Aorta (tissue), 5 donors: ENCODE results near the gene NAGA. TPM values are rescaled to one million over a fixed set of nuclear protein-coding genes. Genes with fewer than 3 reads are reported as not detected.
A peak's percentile ranks its signal among the peaks of the same experiment; 100 is the strongest.

ENCODE experiments used
- ATAC-seq: fragments of 200-7000 bp; cut with Tn5 transposase; one replicate; pipeline ENCODE4 v1.9.1; 2022; ENCODE audit warnings: moderate library complexity; ENCODE audit not compliant: low FRiP score
- DNase-seq, 2 donors: peaks; one replicate each; pipeline ENCODE4 v3.0.0-alpha.2; 2020
- H3K27ac ChIP-seq, 2 donors: one replicate each; pipeline ENCODE4 v1.5.1; 2013; ENCODE audit warnings: low read length in 2 of 2, mild to moderate bottlenecking in 2 of 2, moderate library complexity in 2 of 2, control low read depth in 1 of 2, inconsistent platforms in 1 of 2, low read depth in 1 of 2
- H3K27me3 ChIP-seq, 2 donors: one replicate each; pipeline ENCODE4 v1.6.1; 2013; ENCODE audit warnings: control low read depth in 1 of 2, low read length in 1 of 2, mild to moderate bottlenecking in 1 of 2, moderate library complexity in 1 of 2; ENCODE audit not compliant: insufficient read depth in 2 of 2, control insufficient read depth in 1 of 2
- H3K36me3 ChIP-seq, 2 donors: one replicate each; pipeline ENCODE4 v1.6.1; 2013; ENCODE audit warnings: control low read depth in 1 of 2, low read length in 1 of 2, mild to moderate bottlenecking in 1 of 2; ENCODE audit not compliant: insufficient read depth in 2 of 2, control insufficient read depth in 1 of 2
- H3K4me1 ChIP-seq, 2 donors: one replicate each; pipeline ENCODE4 v1.6.1; 2013; ENCODE audit warnings: low read length in 2 of 2, control low read depth in 1 of 2, mild to moderate bottlenecking in 1 of 2, moderate library complexity in 1 of 2; ENCODE audit not compliant: insufficient read depth in 2 of 2, control insufficient read depth in 1 of 2
- H3K4me3 ChIP-seq, 2 donors: one replicate each; pipeline ENCODE4 v1.5.1; 2013; ENCODE audit warnings: low read length in 2 of 2, control low read depth in 1 of 2, mild to moderate bottlenecking in 1 of 2
- H3K9me3 ChIP-seq: one replicate; pipeline ENCODE4 v1.6.1; 2013; ENCODE audit warnings: mild to moderate bottlenecking, low read length; ENCODE audit not compliant: control insufficient read depth
- WGBS, 2 donors: extraction: QIAGEN DNeasy Blood & Tissue Kit; methylation state at CpG; one replicate each; pipeline ENCODE4 v1.1.7; 2013; 5-methylcytosine and 5-hydroxymethylcytosine counted together
- intact Hi-C, 2 donors: fragments of 100-400 bp; cut with DNase I; formaldehyde crosslinking; loops; one replicate each; pipeline versions ENCODE4 v1.14.2 to v1.15.0; 2022
- polyA plus RNA-seq, 2 donors: library from polyadenylated mRNA; stranded (reverse); fragments of 200-250 nt; gene quantifications; one replicate each; pipeline ENCODE4 v1.2.3, GENCODE V29; 2013
- total RNA-seq, 2 donors: library from RNA; stranded (reverse); fragmentation: NEBNext Ultra II Directional; extraction: Animal tissue kit (Norgen Biotek cat#: 25700); gene quantifications; one replicate each; pipeline ENCODE4 v1.2.1, GENCODE V29; 2021
- donor health status: healthy with polysubstance abuse.
- donor health status: Bipolar disorder and iron deficiency.
- donor health status: DM: no; HTN: no; CAD: no.
- donor health status: DM: no; HTN: no; CAD: no.
- donor health status: DM: yes; HTN: yes; CAD: no.

Gene NAGA
- total and polyA plus RNA-seq, 4 donors: 8.4 to 27.6 (median 19.3) TPM

DNA sequence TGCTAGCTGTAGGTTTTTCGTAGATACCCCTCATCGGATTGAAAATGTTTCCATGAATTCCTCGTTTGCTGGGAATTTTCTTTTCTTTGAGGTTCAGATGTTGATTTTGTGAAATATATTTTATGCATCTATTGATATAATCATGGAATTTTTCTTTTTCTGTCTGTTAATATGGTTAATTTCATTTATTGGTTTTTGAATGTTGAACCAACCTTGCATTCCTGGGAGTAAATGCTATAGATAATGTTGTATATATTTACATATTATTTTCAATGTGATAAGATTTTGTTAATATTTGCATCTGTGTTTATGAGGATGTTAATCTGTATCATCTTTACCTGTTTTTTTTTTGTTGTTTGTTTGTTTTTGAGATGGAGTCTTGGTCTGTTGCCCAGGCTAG, 30.6 kb upstream of the NAGA start:
- intact Hi-C loops: no loop called here
- Histone ChIP-seq H3K27ac (no peak overlapping the region), H3K27me3 (no peaks in the 10 kb centered on the region), H3K9me3 (peaks cover 3% of the 10 kb centered on the region), H3K4me3 (no peak overlapping the region), H3K4me1 (no peaks in the 10 kb centered on the region), H3K36me3 (no peaks in the 10 kb centered on the region)
- DNase-seq: no peak
- 97 to 98% methylated on average over 3 of the region's 3 CpGs for WGBS, 2 donors
- no peak for ATAC-seq

DNA sequence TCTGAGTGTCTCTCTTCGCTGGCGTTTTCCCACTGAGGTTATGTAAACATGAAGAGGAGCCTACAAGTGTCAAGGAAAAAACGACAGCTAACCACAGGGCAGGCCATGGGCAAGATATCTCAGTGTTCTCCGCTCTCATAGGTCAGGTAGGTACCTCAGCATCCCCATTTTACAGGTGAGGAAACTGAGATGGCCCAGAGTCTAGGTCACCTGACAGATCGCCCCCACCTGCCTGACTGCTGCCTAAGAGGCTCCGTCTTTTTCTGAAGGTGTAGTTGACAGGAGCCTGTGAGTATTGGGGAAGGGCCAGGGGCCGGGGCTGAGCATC, 20.8 kb upstream of the NAGA start:
- Histone ChIP-seq H3K27me3 (no peaks in the 10 kb centered on the region), H3K9me3 (no peaks in the 10 kb centered on the region), H3K4me3 (peak overlapping the region; percentile 28 to 31), H3K4me1 (peaks cover 0 to 3% of the 10 kb centered on the region in 2 donors), H3K27ac (no peak overlapping the region), H3K36me3 (no peaks in the 10 kb centered on the region)
- DNase-seq (no peak), ATAC-seq (no peak)
- 31 to 34% methylated on average over 7 of the region's 7 CpGs for WGBS, 2 donors
- intact Hi-C loops: loop anchor here (2.0 to 10.0 kb wide), 3 partner anchors 183 to 346 kb away; partner anchors contain the start of gene TCF20 (in 1 of the 2)

DNA sequence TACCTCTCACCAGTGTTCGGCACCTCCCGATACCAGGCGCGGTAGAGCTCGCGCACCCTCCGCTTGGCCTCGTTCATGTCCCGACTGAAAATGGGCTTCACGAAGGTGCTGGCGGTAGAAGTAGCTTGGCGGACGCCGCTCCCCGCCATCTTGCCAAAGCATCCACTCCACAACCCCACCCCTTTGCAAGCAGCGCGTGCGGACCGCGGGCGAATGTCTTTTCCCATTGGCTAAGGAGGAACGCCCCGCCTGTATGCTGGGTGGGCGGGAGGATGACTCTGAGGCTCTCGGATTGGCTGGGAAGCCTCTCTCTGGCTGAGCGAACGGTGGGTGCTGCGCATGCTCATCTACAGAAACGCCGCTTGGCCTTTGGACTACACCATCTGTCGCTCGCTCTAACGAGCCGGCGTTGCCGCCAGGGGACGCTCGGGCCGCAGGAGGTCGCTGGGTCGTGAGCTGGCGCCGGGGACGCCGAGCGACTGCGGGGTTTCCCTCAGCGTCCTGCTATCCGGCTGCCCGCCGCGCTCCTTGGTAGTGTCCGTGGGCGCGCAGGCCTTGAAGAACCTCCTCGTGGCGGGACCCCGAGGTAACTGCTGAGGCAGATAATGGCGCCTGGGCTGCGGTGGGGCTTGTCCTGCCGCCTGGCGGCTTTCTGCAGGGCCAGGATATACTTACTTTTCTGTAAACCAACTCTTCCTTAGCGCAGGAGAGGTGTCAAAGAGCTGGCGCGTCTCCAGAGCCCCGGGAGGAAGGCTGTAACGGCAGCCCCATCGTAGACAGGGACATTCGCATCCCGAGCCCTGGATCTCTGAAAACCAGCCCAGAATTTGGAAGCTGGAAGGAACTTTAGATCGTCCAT, 20.2 kb upstream of the NAGA start, which contains the start of gene NDUFA6:
Gene NDUFA6, minus strand, starts transcription at position 177 of the 859 bp plus-strand sequence. Its CDS starts 28 bp downstream, at position 149.
- peaks cover 1 to 2% of the 10 kb centered on the region in 2 donors for H3K36me3 ChIP-seq
- peak; percentile 98 for ATAC-seq
- 0% methylated on average over 70 to 71 of the region's 71 CpGs for WGBS, 2 donors
- DNase-seq: peak; percentile 99
- H3K4me3 ChIP-seq: peak within 1 kb of the TSS; percentile 74 to 90
- peak within 1 kb of the TSS; percentile 54 to 94 for H3K27ac ChIP-seq
- H3K27me3 ChIP-seq: no peaks in the 10 kb centered on the region
- H3K9me3 ChIP-seq: no peaks in the 10 kb centered on the region
- intact Hi-C loops: loop anchor here (1.0 to 10.0 kb wide), 4 partner anchors 12 to 346 kb away; partner anchors contain the start of genes SMDT1 (in 1 of the 2) and TCF20 (in 1 of the 2)
- peaks cover 0 to 3% of the 10 kb centered on the region in 2 donors for H3K4me1 ChIP-seq

DNA sequence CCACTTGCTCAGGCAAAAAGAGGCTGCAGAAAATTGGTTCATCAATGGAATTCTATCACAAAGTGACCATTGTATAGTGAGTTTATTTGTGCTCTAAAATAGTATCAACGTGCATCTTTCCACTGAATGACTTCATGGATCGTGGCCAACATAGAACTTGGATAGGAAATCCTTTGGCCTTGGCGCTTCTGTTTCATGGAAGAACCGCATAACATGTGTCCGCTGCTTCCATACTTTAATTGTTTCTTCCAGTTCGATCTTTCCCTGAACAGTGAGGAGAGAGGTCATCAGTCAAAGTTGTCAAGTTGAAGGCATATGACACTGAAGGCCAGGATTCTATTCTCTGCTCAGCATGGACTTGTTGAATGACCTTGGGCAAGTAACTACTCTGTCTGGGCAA, 15.4 kb upstream of the NAGA start:
- Histone ChIP-seq H3K9me3 (no peaks in the 10 kb centered on the region), H3K27me3 (no peaks in the 10 kb centered on the region), H3K36me3 (peaks cover 2 to 8% of the 10 kb centered on the region in 2 donors), H3K4me1 (peaks cover 0 to 3% of the 10 kb centered on the region in 2 donors), H3K4me3 (no peak overlapping the region), H3K27ac (no peak overlapping the region)
- intact Hi-C loops: loop anchor here in 1 of 2 donors (10.0 kb wide), 1 partner anchor 259 kb away; no protein-coding TSS in a partner anchor
- 66 to 68% methylated on average over 6 of the region's 6 CpGs for WGBS, 2 donors
- ATAC-seq (no peak), DNase-seq (no peak)

DNA sequence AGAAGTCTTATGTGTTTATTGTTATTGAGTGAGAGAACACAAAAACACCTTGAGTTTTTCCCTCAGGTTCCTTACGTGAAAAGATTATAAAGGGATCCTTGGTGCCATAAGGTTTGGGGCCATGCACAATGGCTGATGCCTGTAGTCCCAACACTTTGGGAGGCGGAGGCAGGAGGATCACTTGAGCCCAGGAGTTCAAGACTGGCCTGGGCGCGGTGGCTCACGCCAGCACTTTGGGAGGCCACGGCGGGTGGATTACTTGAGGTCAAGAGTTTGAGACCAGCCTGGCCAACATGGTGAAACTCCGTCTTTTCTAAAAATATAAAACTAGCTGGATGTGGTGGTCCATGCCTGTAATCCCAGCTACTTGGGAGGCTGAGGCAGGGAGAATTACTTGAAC, 14.3 kb upstream of the NAGA start:
- Histone ChIP-seq H3K27ac (no peak overlapping the region), H3K27me3 (no peaks in the 10 kb centered on the region), H3K9me3 (no peaks in the 10 kb centered on the region), H3K4me3 (no peak overlapping the region), H3K4me1 (peaks cover 0 to 3% of the 10 kb centered on the region in 2 donors), H3K36me3 (peaks cover 2 to 8% of the 10 kb centered on the region in 2 donors)
- ATAC-seq (no peak), DNase-seq (no peak)
- intact Hi-C loops: loop anchor here in 1 of 2 donors (10.0 kb wide), 1 partner anchor 260 kb away; no protein-coding TSS in a partner anchor
- WGBS, 2 donors: 86 to 92% methylated on average over 8 of the region's 8 CpGs

DNA sequence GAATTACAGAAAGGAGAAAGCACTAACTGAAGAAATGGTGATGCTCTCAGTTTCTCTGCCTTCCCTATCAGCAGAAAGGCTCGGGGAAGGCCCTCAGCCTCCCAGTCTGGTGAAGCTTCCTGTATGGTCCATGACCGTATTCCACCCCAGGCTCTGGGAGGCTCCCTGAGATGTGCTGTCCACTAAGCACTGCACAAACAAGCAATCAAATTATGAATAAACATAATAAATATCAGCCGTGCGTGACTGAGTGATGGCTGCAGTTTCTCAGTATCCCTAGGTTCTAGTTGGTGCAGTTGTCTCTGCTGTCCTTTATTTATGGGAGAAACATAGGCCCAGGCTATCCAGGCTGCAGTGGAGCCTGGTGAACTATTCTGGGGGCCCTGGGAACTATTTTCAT, 12.5 kb upstream of the NAGA start:
- Histone ChIP-seq H3K4me3 (no peak overlapping the region), H3K4me1 (no peaks in the 10 kb centered on the region), H3K9me3 (no peaks in the 10 kb centered on the region), H3K27ac (no peak overlapping the region), H3K36me3 (peaks cover 2 to 8% of the 10 kb centered on the region in 2 donors), H3K27me3 (no peaks in the 10 kb centered on the region)
- WGBS, 2 donors: 70 to 80% methylated on average over 4 of the region's 4 CpGs
- intact Hi-C loops: loop anchor here in 1 of 2 donors (10.0 kb wide), 1 partner anchor 262 kb away; no protein-coding TSS in a partner anchor
- no peak for ATAC-seq
- no peak for DNase-seq

DNA sequence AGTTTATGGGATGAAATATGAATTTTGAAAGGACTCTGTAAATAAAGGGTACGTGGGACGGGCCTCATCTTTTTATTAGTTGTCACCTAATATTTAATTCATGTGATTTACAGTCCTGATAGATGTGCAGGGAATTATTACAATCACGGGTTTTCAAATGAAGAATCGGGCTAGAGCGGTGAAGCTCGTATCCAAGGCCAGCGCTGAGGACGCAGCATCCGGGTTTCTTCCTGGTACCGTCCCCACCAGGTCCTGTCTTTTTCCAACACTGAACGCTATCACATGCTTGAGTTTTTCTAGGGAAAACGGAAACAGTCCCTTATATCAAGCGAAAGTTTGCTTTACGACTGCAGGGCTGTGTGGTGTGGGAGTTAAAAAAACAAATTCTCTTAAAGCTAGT, 9.7 kb upstream of the NAGA start:
- intact Hi-C loops: loop anchor here in 1 of 2 donors (10.0 kb wide), 1 partner anchor 265 kb away; no protein-coding TSS in a partner anchor
- DNase-seq (no peak), ATAC-seq (no peak)
- H3K4me3 ChIP-seq: peak overlapping the region; percentile 66 to 89
- H3K4me1 ChIP-seq: no peaks in the 10 kb centered on the region
- H3K27ac ChIP-seq: peak overlapping the region; percentile 38 to 82
- 0% methylated on average over 14 of the region's 14 CpGs for WGBS, 2 donors
- peaks cover 0 to 5% of the 10 kb centered on the region in 2 donors for H3K36me3 ChIP-seq
- H3K9me3 ChIP-seq: no peaks in the 10 kb centered on the region
- H3K27me3 ChIP-seq: no peaks in the 10 kb centered on the region

DNA sequence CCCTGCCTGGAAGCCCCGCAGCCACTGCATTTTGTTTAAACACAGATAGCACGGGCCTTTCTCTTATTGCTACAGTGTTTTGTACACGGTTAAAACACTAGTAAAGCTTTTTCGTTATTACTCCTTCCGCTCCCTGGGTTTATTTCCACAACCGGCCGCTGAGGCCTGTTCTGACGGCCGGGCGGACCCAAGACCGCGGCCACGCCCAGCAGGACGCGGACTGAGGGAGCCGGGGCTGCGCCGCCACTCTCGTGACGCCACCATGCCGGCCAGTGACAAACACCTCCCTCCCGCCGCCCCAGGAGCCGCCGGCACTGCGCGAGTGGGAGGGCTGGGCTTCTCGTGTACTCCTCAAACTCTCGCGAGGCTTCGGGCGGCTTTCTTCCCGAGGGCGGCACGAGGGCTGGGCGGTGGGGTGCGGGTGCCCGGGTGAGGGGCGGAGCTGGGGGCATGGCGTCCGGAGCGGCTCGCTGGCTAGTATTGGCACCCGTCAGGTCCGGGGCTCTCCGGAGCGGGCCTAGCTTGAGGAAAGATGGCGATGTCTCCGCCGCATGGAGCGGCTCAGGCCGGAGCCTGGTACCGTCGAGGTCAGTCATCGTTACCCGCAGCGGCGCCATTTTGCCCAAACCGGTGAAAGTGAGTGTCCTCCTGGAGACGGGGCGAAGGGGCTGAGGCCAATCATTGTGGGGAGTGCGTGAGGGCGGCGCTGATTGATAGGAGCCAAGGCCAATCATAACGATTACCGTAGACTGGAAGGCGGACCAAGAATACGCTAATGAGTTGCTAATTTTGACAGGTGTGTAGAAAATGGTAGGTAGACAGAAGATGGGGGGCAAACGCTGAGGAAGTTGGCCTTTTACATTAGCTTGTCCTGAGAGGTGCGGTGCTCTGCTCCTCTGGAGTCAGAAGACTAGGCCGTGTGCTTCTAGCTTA, 9.0 kb upstream of the NAGA start, which contains the start of gene SMDT1:
Gene SMDT1, plus strand, starts transcription at position 382 of the 933 bp plus-strand sequence. Its CDS starts 69 bp downstream, at position 451.
- 0% methylated on average over 70 to 71 of the region's 71 CpGs for WGBS, 2 donors
- intact Hi-C loops: loop anchor here in 1 of 2 donors (1.0 to 10.0 kb wide), 2 partner anchors 11 to 265 kb away; partner anchors contain the start of gene NDUFA6

More for the DNA sequence above, 9.0 kb upstream of the NAGA start, which contains the start of gene SMDT1:
- ATAC-seq: peak; percentile 96
- Histone ChIP-seq H3K4me1 (no peaks in the 10 kb centered on the region), H3K9me3 (no peaks in the 10 kb centered on the region), H3K4me3 (peak within 1 kb of the TSS; percentile 66 to 89), H3K27ac (peak within 1 kb of the TSS; percentile 91 to 98), H3K27me3 (no peaks in the 10 kb centered on the region), H3K36me3 (peaks cover 0 to 5% of the 10 kb centered on the region in 2 donors)
- peak; percentile 100 for DNase-seq
